Measurements from ENCODE around the gene NDUFA8.

The NDUFA8 gene

GRCh38 chr9:122200960-122201595 is 41.5 kb upstream of the NDUFA8 start:
- TF ChIP-seq YY1 (IDR thresholded peaks at IDR 0.05; ENCODE audit: low read depth) (no peak), EGR1 (IDR thresholded peaks at IDR 0.05) (no peak), EP300 (IDR thresholded peaks at IDR 0.05; ENCODE audit: borderline replicate concordance) (no peak), CEBPB (IDR thresholded peaks at IDR 0.05) (no peak), RAD21 (IDR thresholded peaks at IDR 0.05; ENCODE audit: low read depth) (no peak), CREB1 (IDR thresholded peaks at IDR 0.05; ENCODE audit: low read depth) (no peak), ZBTB7A (IDR thresholded peaks at IDR 0.05; ENCODE audit: low read depth) (no peak), FOXM1 (IDR thresholded peaks at IDR 0.05; ENCODE audit: borderline replicate concordance, low read depth) (no peak), NFIC (IDR thresholded peaks at IDR 0.05) (no peak)

GRCh38 chr9:122197882-122198281 is 38.3 kb upstream of the NDUFA8 start:
- TF ChIP-seq REST (IDR thresholded peaks at IDR 0.05; ENCODE audit: low read depth) (no peak), ZBTB7A (IDR thresholded peaks at IDR 0.05; ENCODE audit: low read depth) (no peak), RAD21 (IDR thresholded peaks at IDR 0.05; ENCODE audit: low read depth) (no peak), NFIC (IDR thresholded peaks at IDR 0.05) (no peak), TAF1 (IDR thresholded peaks at IDR 0.05; ENCODE audit: low read depth) (no peak), YY1 (IDR thresholded peaks at IDR 0.05; ENCODE audit: low read depth) (no peak), MAX (IDR thresholded peaks at IDR 0.05) (no peak), EGR1 (IDR thresholded peaks at IDR 0.05) (no peak), TCF12 (IDR thresholded peaks at IDR 0.05; ENCODE audit: low read depth) (no peak), USF1 (IDR thresholded peaks at IDR 0.05) (no peak), CEBPB (IDR thresholded peaks at IDR 0.05) (no peak)

GRCh38 chr9:122197426-122197825 is 37.8 kb upstream of the NDUFA8 start:
- TF ChIP-seq MAX (IDR thresholded peaks at IDR 0.05) (no peak), RAD21 (IDR thresholded peaks at IDR 0.05; ENCODE audit: low read depth) (no peak), CREB1 (IDR thresholded peaks at IDR 0.05; ENCODE audit: low read depth) (no peak), TCF12 (IDR thresholded peaks at IDR 0.05; ENCODE audit: low read depth) (no peak), EP300 (IDR thresholded peaks at IDR 0.05; ENCODE audit: borderline replicate concordance) (no peak), NFIC (IDR thresholded peaks at IDR 0.05) (no peak), REST (IDR thresholded peaks at IDR 0.05; ENCODE audit: low read depth) (no peak), TAF1 (IDR thresholded peaks at IDR 0.05; ENCODE audit: low read depth) (no peak), ZBTB7A (IDR thresholded peaks at IDR 0.05; ENCODE audit: low read depth) (no peak), FOXM1 (IDR thresholded peaks at IDR 0.05; ENCODE audit: borderline replicate concordance, low read depth) (no peak), USF1 (IDR thresholded peaks at IDR 0.05) (no peak), YY1 (IDR thresholded peaks at IDR 0.05; ENCODE audit: low read depth) (no peak), TEAD4 (IDR thresholded peaks at IDR 0.05) (no peak)

- TF ChIP-seq TCF12 (IDR thresholded peaks at IDR 0.05; ENCODE audit: low read depth) = no peak
- no peak for TF ChIP-seq EP300 (IDR thresholded peaks at IDR 0.05; ENCODE audit: borderline replicate concordance)
- TF ChIP-seq REST (IDR thresholded peaks at IDR 0.05; ENCODE audit: low read depth) = no peak
- TF ChIP-seq MAX (IDR thresholded peaks at IDR 0.05) = no peak
Observed at GRCh38 chr9:122195875-122196274, 36.3 kb upstream of the NDUFA8 start.

Measured in Ishikawa (cell line).